ENCODE data around the gene GALNTL6. TPM values are rescaled to one million over a fixed set of nuclear protein-coding genes. Genes with fewer than 3 reads are reported as not detected.
A peak's percentile ranks its signal among the peaks of the same experiment; 100 is the strongest.

GALNTL6 gene
- total RNA-seq, 1 experiment from 2014 or later = not detected

DNA sequence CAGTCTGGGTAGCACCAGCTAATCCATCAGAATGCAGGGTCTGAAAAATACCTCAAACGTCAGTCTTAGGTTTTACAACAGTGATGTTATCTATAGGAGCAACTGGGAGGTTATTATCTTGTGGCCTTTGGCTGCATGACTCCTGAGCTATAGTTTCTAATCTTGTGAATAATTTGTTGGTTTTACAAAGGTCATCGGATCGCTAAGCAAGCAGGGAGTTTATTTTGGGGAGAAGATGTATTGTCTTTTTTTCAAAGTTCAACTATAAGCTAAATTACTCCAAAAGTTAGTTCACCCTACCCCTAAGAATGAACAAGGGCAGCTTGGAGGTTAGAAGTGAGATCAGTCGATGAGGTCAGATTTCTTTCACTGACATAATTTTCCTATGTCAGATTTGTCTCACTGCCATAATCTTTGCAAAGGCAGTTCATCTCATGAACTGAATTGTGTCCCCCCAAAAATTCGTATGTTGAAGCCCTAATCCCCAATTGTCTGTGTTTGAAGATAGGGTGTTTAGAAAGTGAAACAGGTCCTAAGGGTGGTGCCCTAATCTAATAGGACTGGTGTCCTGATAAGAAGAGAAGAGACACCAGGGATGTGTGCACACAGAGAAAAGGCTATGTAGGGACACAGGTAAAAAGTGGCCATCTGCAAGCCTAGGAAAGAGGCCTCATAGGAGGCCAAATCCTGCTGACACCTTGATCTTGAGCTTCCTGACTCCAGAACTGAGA is 1179.6 kb downstream of the GALNTL6 start:
- TF ChIP-seq, protein P1, sequence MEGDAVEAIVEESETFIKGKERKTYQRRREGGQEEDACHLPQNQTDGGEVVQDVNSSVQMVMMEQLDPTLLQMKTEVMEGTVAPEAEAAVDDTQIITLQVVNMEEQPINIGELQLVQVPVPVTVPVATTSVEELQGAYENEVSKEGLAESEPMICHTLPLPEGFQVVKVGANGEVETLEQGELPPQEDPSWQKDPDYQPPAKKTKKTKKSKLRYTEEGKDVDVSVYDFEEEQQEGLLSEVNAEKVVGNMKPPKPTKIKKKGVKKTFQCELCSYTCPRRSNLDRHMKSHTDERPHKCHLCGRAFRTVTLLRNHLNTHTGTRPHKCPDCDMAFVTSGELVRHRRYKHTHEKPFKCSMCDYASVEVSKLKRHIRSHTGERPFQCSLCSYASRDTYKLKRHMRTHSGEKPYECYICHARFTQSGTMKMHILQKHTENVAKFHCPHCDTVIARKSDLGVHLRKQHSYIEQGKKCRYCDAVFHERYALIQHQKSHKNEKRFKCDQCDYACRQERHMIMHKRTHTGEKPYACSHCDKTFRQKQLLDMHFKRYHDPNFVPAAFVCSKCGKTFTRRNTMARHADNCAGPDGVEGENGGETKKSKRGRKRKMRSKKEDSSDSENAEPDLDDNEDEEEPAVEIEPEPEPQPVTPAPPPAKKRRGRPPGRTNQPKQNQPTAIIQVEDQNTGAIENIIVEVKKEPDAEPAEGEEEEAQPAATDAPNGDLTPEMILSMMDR (IDR thresholded peaks at IDR 0.05; ENCODE audit: unreplicated experiment) = no peak
- H3K36me3 Mint-ChIP-seq (ENCODE audit: insufficient read depth, unreplicated experiment) = no peaks in the 10 kb centered on the region
- H3K4me1 Mint-ChIP-seq (ENCODE audit: insufficient read depth, unreplicated experiment) = peaks cover 23% of the 10 kb centered on the region
- no peak overlapping the region for H3K4me3 Mint-ChIP-seq (ENCODE audit: unreplicated experiment)
- ChIA-PET CTCF (interaction anchor here (0.6 to 1.2 kb wide), 5 partner anchors 9 to 716 kb away, joined by 3 to 4 read pairs (median 3); no protein-coding TSS in a partner anchor), POLR2A (interaction anchor here (1.3 kb wide), 1 partner anchor 11 kb away, joined by 6 read pairs; no protein-coding TSS in a partner anchor)
- H3K27me3 Mint-ChIP-seq (ENCODE audit: insufficient read depth, unreplicated experiment) = no peaks in the 10 kb centered on the region
- no TSS peak for BruUV-seq (replicated peaks)
- no peak for DNase-seq (ENCODE audit: unreplicated experiment)
- no peak overlapping the region for H3K27ac Mint-ChIP-seq (ENCODE audit: low read depth, unreplicated experiment)
- intact Hi-C loops (cut with micrococcal nuclease) = no loop called here
- H3K9me3 Mint-ChIP-seq (ENCODE audit: unreplicated experiment) = peaks cover 6% of the 10 kb centered on the region

DNA sequence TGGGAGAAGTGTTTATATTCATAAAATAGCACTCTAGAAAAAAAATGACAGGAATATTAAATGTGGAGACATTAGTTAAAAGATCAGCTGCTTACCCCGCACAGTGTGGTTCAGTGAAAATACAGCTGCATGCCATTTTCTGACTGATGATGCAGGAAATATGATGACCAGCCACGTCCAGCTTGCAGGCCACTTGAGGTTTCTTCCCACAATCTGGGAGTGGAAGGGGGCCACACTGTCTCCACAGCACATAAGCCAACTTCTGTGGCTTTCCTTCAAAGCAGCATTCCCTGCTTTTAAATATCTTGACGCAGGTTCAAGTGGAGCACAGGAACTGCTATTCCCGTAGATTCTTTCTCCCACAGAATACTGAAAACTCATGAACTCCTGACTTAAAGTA is 1182.0 kb downstream of the GALNTL6 start:
- BruUV-seq (replicated peaks) = no TSS peak
- H3K9me3 Mint-ChIP-seq (ENCODE audit: unreplicated experiment) = no peaks in the 10 kb centered on the region
- no peaks in the 10 kb centered on the region for H3K36me3 Mint-ChIP-seq (ENCODE audit: insufficient read depth, unreplicated experiment)
- ChIA-PET CTCF (interaction anchor here (4.0 kb wide), 1 partner anchor 18 kb away, joined by 22 read pairs; no protein-coding TSS in a partner anchor), POLR2A (interaction anchor here (0.7 to 2.8 kb wide), 5 partner anchors 9 to 98 kb away, joined by 3 to 12 read pairs (median 4); no protein-coding TSS in a partner anchor)
- H3K4me1 Mint-ChIP-seq (ENCODE audit: insufficient read depth, unreplicated experiment) = peaks cover 39% of the 10 kb centered on the region
- no peaks in the 10 kb centered on the region for H3K27me3 Mint-ChIP-seq (ENCODE audit: insufficient read depth, unreplicated experiment)
- no peak overlapping the region for H3K4me3 Mint-ChIP-seq (ENCODE audit: unreplicated experiment)
- no peak overlapping the region for H3K27ac Mint-ChIP-seq (ENCODE audit: low read depth, unreplicated experiment)
- TF ChIP-seq, protein P1 (IDR thresholded peaks at IDR 0.05; ENCODE audit: unreplicated experiment) = no peak
- intact Hi-C loops (cut with micrococcal nuclease) = no loop called here
- DNase-seq (ENCODE audit: unreplicated experiment) = no peak

DNA sequence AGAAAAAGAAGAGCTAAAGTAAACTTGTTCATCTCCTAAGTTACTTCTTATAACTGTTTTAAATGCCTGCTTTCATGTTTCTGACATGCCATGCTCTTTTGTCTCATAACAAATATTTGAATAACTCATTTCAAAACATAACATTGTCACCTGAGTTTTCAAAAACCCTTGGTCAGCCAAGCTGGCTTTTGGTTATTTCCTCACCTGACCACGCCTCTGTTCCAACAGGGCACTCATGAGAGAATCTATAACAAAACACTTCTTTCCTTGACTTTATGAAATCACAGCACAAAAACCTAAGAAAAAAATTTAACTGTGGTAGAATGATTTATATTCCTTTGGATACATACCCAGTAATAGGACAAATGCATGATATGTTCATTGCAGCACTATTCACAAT is 1182.5 kb downstream of the GALNTL6 start:
- Mint-ChIP-seq H3K36me3 (ENCODE audit: insufficient read depth, unreplicated experiment) (no peaks in the 10 kb centered on the region), H3K4me1 (ENCODE audit: insufficient read depth, unreplicated experiment) (peaks cover 40% of the 10 kb centered on the region), H3K27me3 (ENCODE audit: insufficient read depth, unreplicated experiment) (no peaks in the 10 kb centered on the region), H3K27ac (ENCODE audit: low read depth, unreplicated experiment) (peak overlapping the region; percentile 69), H3K9me3 (ENCODE audit: unreplicated experiment) (no peaks in the 10 kb centered on the region), H3K4me3 (ENCODE audit: unreplicated experiment) (no peak overlapping the region)
- no peak for DNase-seq (ENCODE audit: unreplicated experiment)
- intact Hi-C loops (cut with micrococcal nuclease) = no loop called here
- no TSS peak for BruUV-seq (replicated peaks)
- ChIA-PET POLR2A (interaction anchor here (0.7 to 2.8 kb wide), 7 partner anchors 9 to 338 kb away, joined by 3 to 12 read pairs (median 4); partner anchors contain the start of gene HMGB2), CTCF (interaction anchor here (0.7 to 4.0 kb wide), 2 partner anchors 16 to 18 kb away, joined by 4 to 22 read pairs; no protein-coding TSS in a partner anchor)
- TF ChIP-seq, protein P1 (IDR thresholded peaks at IDR 0.05; ENCODE audit: unreplicated experiment) = no peak

DNA sequence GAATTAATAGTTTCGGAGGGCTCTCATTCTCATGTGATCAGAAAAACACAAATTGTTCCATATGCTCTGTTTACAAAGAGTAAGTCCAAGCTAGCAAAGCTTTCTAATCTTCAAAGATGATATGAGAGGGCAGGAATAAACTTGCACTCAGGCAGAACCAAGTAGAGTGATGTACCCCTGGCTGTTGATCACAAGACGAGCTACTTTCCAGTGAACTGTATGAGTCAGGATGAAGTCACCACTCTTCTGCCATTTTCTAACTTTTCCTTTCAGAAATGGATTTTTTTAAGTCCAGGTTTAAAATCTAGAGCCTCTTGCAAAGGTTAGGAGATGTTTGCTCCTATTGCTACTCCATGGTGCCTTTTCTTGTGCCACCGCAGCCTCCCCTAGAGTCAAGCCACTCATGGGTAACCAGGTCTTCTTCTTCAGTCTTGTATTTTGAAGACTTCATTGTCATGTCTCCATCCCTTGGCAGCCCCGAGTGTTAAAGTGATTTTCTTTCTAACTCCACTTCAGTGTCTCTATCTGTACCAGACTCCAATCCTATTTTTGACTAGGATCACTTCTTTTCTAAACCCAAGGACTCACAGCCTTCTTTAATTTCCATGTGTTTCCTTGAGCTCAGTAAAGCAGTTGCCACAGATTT is 1183.5 kb downstream of the GALNTL6 start:
- no TSS peak for BruUV-seq (replicated peaks)
- DNase-seq (ENCODE audit: unreplicated experiment) = peak; percentile 75
- ChIA-PET POLR2A (interaction anchor here (0.9 to 3.0 kb wide), 7 partner anchors 10 to 337 kb away, joined by 3 to 19 read pairs (median 5); partner anchors contain the start of gene HMGB2), CTCF (interaction anchor here (0.6 to 4.0 kb wide), 4 partner anchors 17 to 99 kb away, joined by 3 to 22 read pairs (median 4); no protein-coding TSS in a partner anchor)
- Mint-ChIP-seq H3K36me3 (ENCODE audit: insufficient read depth, unreplicated experiment) (no peaks in the 10 kb centered on the region), H3K4me3 (ENCODE audit: unreplicated experiment) (no peak overlapping the region), H3K9me3 (ENCODE audit: unreplicated experiment) (no peaks in the 10 kb centered on the region), H3K4me1 (ENCODE audit: insufficient read depth, unreplicated experiment) (peaks cover 48% of the 10 kb centered on the region), H3K27me3 (ENCODE audit: insufficient read depth, unreplicated experiment) (no peaks in the 10 kb centered on the region), H3K27ac (ENCODE audit: low read depth, unreplicated experiment) (no peak overlapping the region)
- TF ChIP-seq, protein P1 (IDR thresholded peaks at IDR 0.05; ENCODE audit: unreplicated experiment) = no peak
- intact Hi-C loops (cut with micrococcal nuclease) = no loop called here
